Peyer's patch (tissue), 4 donors: ENCODE measurements around the gene CACNA2D1. TPM values are rescaled to one million over a fixed set of nuclear protein-coding genes. Genes with fewer than 3 reads are reported as not detected.
"Not testable (repeated sequence)": the region's sequence is repeated elsewhere in the genome, so short reads cannot be mapped to it uniquely, and the experiment has no call there.

ENCODE experiments used
- DNase-seq, 3 donors: peaks; one replicate each; pipeline ENCODE4 v3.0.0-alpha.2; 2017 to 2019
- H3K27ac ChIP-seq, 4 donors: fragments of 200-600 bp; sonication (generic); one replicate each; pipeline ENCODE4 v1.5.1; 2016 to 2019
- H3K27me3 ChIP-seq, 2 donors: fragments of 200-600 bp; sonication (generic); one replicate each; pipeline ENCODE4 v1.5.1; 2019
- H3K36me3 ChIP-seq, 3 donors: fragments of 200-600 bp; sonication (generic); one replicate each; pipeline ENCODE4 v1.5.1; 2016 to 2019
- H3K4me1 ChIP-seq, 4 donors: fragments of 200-600 bp; sonication (generic); one replicate each; pipeline ENCODE4 v1.5.1; 2016 to 2019
- H3K4me3 ChIP-seq, 4 donors: fragments of 200-600 bp; sonication (generic); 1 replicate in 3 of 4; 2 replicates in 1 of 4; pipeline ENCODE4 v1.5.1; 2016 to 2019; ENCODE audit warnings: mild to moderate bottlenecking in 1 of 4
- H3K9me3 ChIP-seq, 4 donors: fragments of 200-600 bp; sonication (generic); one replicate each; pipeline ENCODE4 v1.5.1; 2016 to 2019; ENCODE audit warnings: mild to moderate bottlenecking in 1 of 4
- POLR2A ChIP-seq, 2 donors: fragments of 450-650 bp; IDR thresholded peaks; one replicate each; pipeline ENCODE4 v1.5.1; 2017; ENCODE audit warnings: antibody characterized with exemption in 2 of 2, mild to moderate bottlenecking in 2 of 2, moderate library complexity in 2 of 2
- total RNA-seq, 4 donors: library from RNA; depleted of rRNA; stranded (reverse); fragments of >200 nt; gene quantifications; one replicate each; pipeline ENCODE4 v1.1.0, GENCODE V29; 2016
- TF ChIP-seq, protein P1 (sequence below), 6 experiments: fragments of 450-650 bp in 4 of 6; fragments of 200-600 bp in 2 of 6; sonication (generic) in 1 of 6; IDR thresholded peaks; one replicate each; pipeline ENCODE4 v1.5.1; 2017 to 2019; ENCODE audit warnings: antibody characterized with exemption in 6 of 6, mild to moderate bottlenecking in 3 of 6, moderate library complexity in 1 of 6

Gene CACNA2D1
- total RNA-seq, 4 donors from 2014 or later = 5.5 to 85.0 (median 11.5) TPM

DNA sequence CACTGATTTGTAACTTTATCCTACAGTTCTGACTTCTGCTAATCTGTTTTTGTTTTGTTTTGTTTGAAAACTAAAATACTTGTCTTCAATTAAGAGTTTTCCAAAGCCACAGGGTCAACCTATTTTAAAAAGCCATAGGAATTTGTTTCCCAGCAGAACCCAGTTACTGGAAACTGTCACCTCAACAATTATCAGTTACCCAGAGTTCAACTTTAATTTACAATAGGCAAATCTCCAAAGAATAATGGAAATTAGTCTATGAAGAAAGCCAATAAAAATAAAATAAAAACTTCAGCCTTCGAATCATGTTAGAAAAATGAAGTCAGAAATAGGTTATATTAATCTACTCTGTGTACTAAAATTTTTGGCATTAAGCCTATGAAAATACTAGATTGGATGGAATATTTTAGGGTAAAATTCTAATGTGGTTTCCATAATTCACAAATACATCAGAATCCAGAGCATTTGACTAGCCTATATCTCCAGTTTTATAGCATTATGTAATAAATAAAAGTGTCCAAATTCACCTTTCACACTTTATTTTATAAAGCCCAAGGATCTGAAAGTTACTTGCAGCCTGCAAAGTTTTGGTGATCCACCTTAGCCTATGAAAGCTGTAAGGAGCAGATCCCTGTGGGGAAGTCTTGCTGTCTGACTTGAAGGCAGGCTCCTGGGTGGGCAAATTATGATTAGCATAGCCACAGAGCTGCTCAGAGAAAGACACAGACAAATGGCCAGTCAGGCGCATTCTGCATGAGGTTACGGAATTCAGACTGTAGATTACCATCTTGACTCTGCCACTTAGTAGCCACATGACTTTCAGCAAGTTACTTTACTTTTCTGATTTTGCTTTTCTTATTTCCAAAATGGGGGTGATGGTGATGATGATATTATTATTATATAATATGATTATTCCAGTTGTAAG is 423.8 kb downstream of the CACNA2D1 start:
- TF ChIP-seq, protein P1, sequence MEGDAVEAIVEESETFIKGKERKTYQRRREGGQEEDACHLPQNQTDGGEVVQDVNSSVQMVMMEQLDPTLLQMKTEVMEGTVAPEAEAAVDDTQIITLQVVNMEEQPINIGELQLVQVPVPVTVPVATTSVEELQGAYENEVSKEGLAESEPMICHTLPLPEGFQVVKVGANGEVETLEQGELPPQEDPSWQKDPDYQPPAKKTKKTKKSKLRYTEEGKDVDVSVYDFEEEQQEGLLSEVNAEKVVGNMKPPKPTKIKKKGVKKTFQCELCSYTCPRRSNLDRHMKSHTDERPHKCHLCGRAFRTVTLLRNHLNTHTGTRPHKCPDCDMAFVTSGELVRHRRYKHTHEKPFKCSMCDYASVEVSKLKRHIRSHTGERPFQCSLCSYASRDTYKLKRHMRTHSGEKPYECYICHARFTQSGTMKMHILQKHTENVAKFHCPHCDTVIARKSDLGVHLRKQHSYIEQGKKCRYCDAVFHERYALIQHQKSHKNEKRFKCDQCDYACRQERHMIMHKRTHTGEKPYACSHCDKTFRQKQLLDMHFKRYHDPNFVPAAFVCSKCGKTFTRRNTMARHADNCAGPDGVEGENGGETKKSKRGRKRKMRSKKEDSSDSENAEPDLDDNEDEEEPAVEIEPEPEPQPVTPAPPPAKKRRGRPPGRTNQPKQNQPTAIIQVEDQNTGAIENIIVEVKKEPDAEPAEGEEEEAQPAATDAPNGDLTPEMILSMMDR (IDR thresholded peaks at IDR 0.05) = no peak
- TF ChIP-seq POLR2A (IDR thresholded peaks at IDR 0.05) = no peak
- Histone ChIP-seq H3K27ac (no peak overlapping the region), H3K9me3 (no peaks in the 10 kb centered on the region), H3K27me3 (no peaks in the 10 kb centered on the region), H3K4me3 (no peak overlapping the region), H3K4me1 (no peaks in the 10 kb centered on the region), H3K36me3 (no peaks in the 10 kb centered on the region)
- no peak for DNase-seq

DNA sequence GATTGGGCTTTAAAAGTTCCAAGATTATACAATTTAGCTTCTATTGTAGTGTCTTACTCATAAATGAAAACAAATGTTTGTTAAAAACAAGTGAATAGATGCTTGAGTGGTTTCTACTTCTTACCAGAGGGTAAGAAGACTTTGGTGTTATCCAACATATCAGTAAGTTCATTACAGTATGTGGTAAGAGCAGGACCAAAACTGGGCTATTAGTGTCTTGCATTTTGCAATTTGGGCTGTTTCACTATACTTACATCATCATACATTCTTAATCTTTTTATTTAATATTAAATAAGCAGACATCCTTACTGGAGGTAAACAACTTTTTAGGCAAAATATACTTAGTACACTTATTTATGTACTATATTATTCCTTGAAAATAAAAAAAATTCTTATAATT is 425.4 kb downstream of the CACNA2D1 start:
- H3K27ac ChIP-seq = no peak overlapping the region
- no peaks in the 10 kb centered on the region for H3K4me1 ChIP-seq
- no peaks in the 10 kb centered on the region for H3K27me3 ChIP-seq
- DNase-seq = no peak
- H3K9me3 ChIP-seq = no peaks in the 10 kb centered on the region
- H3K36me3 ChIP-seq = no peaks in the 10 kb centered on the region
- TF ChIP-seq, protein P1 (IDR thresholded peaks at IDR 0.05) = no peak
- no peak for TF ChIP-seq POLR2A (IDR thresholded peaks at IDR 0.05)
- H3K4me3 ChIP-seq = no peak overlapping the region

DNA sequence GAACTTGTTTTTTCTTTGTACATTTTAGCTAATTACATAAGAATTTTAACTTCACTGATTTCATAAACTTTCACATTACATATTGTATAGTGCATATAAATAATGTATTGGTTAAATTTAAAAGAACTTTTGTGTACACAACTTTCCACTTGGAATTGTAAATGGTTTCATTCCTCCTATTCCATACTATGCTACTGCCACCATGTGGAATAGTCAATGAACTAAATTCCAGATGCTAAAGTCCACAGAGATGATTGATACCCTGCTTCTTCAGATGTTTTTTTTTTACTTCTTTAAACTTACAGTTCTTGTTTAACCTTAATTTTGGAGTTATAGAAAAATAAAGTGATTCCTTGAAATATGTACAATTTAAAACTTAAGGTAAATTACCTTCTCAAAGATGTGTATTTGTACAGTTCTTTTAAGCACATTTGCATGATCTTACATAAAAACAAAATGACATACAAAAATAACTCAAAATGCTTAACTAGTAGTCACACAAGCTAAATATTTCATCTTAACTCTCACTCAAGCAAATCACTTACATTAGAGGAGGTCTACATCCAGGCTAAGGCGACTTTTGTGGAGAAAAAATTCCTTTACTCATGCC is 426.1 kb downstream of the CACNA2D1 start:
- H3K4me1 ChIP-seq = no peaks in the 10 kb centered on the region
- H3K36me3 ChIP-seq = no peaks in the 10 kb centered on the region
- TF ChIP-seq, protein P1 (IDR thresholded peaks at IDR 0.05) = peak in 4 of 6 experiments; percentile 12 to 37 (median 32)
- TF ChIP-seq POLR2A (IDR thresholded peaks at IDR 0.05) = no peak
- H3K27ac ChIP-seq = no peak overlapping the region
- no peak for DNase-seq
- no peaks in the 10 kb centered on the region for H3K27me3 ChIP-seq
- H3K9me3 ChIP-seq = no peaks in the 10 kb centered on the region
- H3K4me3 ChIP-seq = no peak overlapping the region

DNA sequence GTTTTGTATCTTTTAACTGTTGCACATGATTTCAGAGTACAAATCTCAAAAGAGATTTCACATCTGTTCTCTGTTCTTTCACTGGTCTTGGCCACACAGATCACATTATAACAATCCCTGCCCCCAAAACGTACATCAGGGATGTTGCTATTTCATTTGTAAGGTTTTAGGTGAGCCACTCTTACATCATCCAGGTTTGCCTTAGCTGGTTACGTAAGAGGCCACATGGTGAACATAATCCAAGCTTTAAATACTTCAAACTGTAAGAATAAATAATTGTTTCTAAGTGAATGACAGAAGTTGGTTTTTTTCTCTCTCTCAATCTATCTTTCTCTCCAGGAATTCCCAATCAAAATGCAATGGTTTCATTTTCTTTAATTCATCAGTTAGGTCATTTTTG is 427.8 kb downstream of the CACNA2D1 start:
- no peaks in the 10 kb centered on the region for H3K4me1 ChIP-seq
- H3K9me3 ChIP-seq = no peaks in the 10 kb centered on the region
- no peak overlapping the region for H3K27ac ChIP-seq
- no peaks in the 10 kb centered on the region for H3K36me3 ChIP-seq
- no peaks in the 10 kb centered on the region for H3K27me3 ChIP-seq
- TF ChIP-seq, protein P1 (IDR thresholded peaks at IDR 0.05) = no peak
- TF ChIP-seq POLR2A (IDR thresholded peaks at IDR 0.05) = no peak
- no peak overlapping the region for H3K4me3 ChIP-seq
- no peak for DNase-seq

DNA sequence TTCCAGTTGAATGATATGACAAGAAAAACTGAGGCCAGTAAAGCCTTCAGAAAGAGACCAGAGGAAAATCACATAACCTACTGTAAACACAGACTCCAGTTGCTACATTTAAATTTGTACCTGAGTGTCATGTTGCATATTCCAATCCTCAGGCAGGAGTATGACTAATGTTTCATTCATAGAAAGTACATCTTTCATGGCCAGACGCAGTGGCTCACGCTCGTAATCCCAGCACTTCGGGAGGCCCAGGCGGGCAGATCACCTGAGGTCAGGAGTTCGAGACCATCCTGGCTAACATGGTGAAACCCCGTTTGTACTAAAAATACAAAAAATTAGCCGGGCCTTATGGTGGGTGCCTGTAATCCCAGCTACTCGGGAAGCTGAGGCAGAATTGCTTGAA is 429.0 kb downstream of the CACNA2D1 start:
- H3K9me3 ChIP-seq, H3K4me3 ChIP-seq, DNase-seq, H3K36me3 ChIP-seq, H3K4me1 ChIP-seq, H3K27me3 ChIP-seq, H3K27ac ChIP-seq: not testable (repeated sequence)

DNA sequence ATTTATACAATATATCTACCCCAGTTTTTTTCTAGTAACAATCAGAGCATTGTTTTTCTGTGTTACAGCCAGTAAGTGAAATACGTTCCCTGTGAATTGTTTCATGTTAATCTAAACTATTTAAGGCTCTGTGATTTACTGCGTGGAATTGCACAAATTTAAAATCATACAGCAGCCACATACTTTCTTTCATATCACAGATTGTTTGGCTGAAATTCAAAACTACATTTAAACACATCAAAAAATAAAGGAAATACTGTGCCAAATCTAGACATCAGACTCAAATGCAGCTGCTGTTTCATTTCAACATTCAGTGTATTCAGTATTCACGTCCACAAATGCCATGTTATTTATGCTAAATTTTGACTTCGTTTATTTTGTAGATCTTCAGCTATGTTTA is 431.1 kb downstream of the CACNA2D1 start:
- H3K4me3 ChIP-seq = no peak overlapping the region
- no peaks in the 10 kb centered on the region for H3K9me3 ChIP-seq
- DNase-seq = no peak
- no peaks in the 10 kb centered on the region for H3K4me1 ChIP-seq
- H3K36me3 ChIP-seq = no peaks in the 10 kb centered on the region
- TF ChIP-seq, protein P1 (IDR thresholded peaks at IDR 0.05) = no peak
- TF ChIP-seq POLR2A (IDR thresholded peaks at IDR 0.05) = no peak
- no peaks in the 10 kb centered on the region for H3K27me3 ChIP-seq
- H3K27ac ChIP-seq = no peak overlapping the region
